ENCODE results near the gene MAN2B1. TPM values are rescaled to one million over a fixed set of nuclear protein-coding genes. Genes with fewer than 3 reads are reported as not detected.

The MAN2B1 gene
- total RNA-seq, 4 donors from 2014 or later: 18.0 to 34.2 (median 29.3) TPM

DNA sequence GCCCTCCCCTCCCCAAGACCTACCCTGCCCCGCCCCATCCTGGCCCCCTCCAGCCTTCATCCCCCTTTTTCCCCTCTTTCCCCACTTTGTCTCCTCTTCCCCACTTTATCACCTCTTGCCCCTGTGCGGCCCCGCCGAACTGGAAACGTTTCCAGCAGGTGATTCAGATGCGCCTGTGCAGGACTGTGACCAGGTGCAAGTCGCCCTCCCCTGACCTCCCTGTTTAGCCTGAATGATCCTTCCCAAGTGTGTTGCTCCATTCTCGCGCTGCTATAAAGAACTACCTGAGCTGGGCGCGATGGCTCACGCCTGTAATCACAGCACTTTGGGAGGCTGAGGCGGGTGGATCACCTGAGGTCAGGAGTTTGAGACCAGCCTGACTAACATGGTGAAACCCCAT lies 29.9 kb downstream of the MAN2B1 start:
- no peak for TF ChIP-seq POLR2A (IDR thresholded peaks at IDR 0.05)
- TF ChIP-seq, protein P1, sequence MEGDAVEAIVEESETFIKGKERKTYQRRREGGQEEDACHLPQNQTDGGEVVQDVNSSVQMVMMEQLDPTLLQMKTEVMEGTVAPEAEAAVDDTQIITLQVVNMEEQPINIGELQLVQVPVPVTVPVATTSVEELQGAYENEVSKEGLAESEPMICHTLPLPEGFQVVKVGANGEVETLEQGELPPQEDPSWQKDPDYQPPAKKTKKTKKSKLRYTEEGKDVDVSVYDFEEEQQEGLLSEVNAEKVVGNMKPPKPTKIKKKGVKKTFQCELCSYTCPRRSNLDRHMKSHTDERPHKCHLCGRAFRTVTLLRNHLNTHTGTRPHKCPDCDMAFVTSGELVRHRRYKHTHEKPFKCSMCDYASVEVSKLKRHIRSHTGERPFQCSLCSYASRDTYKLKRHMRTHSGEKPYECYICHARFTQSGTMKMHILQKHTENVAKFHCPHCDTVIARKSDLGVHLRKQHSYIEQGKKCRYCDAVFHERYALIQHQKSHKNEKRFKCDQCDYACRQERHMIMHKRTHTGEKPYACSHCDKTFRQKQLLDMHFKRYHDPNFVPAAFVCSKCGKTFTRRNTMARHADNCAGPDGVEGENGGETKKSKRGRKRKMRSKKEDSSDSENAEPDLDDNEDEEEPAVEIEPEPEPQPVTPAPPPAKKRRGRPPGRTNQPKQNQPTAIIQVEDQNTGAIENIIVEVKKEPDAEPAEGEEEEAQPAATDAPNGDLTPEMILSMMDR (IDR thresholded peaks at IDR 0.05 in 4 of 5, conservative IDR thresholded peaks at IDR 0.05 in 1 of 5): no peak
- DNase-seq: no peak
- intact Hi-C loops (cut with DNase I; ENCODE audit: low total_unique reads) (no loop called here), in situ Hi-C loops (cut with MboI; ENCODE audit: low sequenced_read_pairs in 4 of 4) (no loop called here)
- H3K36me3 ChIP-seq: peaks cover 0 to 4% of the 10 kb centered on the region in 2 donors
- H3K4me1 ChIP-seq: peaks cover 2 to 5% of the 10 kb centered on the region in 2 donors
- no peak overlapping the region for H3K4me3 ChIP-seq
- H3K27ac ChIP-seq: no peak overlapping the region
- ATAC-seq: no peak
- no peaks in the 10 kb centered on the region for H3K27me3 ChIP-seq
- H3K9me3 ChIP-seq: no peaks in the 10 kb centered on the region

- Histone ChIP-seq H3K4me3 (no peak overlapping the region), H3K9me3 (peaks cover 0 to 28% (median 0%) of the 10 kb centered on the region in 3 donors), H3K27ac (no peak overlapping the region), H3K36me3 (peaks cover 31 to 66% of the 10 kb centered on the region in 2 donors), H3K27me3 (no peaks in the 10 kb centered on the region), H3K4me1 (no peaks in the 10 kb centered on the region)
- intact Hi-C loops (cut with DNase I; ENCODE audit: low total_unique reads) (no loop called here), in situ Hi-C loops (cut with MboI; ENCODE audit: low sequenced_read_pairs in 4 of 4) (no loop called here)
- DNase-seq (no peak), ATAC-seq (no peak)
- TF ChIP-seq POLR2A (IDR thresholded peaks at IDR 0.05): no peak
- TF ChIP-seq, protein P1 (IDR thresholded peaks at IDR 0.05 in 4 of 5, conservative IDR thresholded peaks at IDR 0.05 in 1 of 5): no peak
These were observed 37.3 kb downstream of the MAN2B1 start for GRCh38 chr19:12629215-12629614.

DNA sequence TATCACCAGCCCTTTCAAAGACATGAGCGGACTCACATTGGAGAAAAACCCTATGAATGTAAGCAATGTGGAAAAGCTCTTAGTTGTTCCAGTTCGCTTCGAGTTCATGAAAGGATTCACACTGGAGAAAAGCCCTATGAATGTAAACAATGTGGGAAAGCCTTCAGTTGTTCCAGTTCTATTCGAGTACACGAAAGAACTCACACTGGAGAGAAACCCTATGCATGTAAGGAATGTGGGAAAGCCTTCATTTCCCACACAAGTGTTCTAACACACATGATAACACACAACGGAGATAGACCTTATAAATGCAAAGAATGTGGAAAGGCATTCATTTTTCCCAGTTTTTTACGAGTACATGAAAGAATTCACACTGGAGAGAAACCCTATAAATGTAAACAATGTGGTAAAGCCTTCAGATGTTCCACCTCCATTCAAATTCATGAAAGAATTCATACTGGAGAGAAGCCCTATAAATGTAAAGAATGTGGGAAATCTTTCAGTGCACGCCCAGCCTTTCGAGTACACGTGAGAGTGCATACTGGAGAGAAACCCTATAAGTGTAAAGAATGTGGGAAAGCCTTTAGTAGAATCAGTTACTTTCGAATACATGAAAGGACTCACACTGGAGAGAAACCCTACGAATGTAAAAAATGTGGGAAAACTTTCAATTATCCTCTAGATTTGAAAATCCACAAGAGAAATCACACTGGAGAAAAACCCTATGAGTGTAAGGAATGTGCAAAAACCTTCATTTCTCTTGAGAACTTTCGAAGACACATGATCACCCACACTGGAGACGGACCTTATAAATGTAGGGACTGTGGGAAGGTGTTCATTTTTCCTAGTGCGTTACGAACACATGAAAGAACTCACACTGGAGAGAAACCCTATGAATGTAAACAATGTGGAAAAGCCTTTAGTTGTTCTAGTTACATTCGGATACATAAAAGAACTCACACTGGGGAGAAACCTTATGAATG lies 38.2 kb downstream of the MAN2B1 start:
- intact Hi-C loops (cut with DNase I; ENCODE audit: low total_unique reads): no loop called here
- Histone ChIP-seq H3K9me3 (peaks cover 0 to 28% (median 0%) of the 10 kb centered on the region in 3 donors), H3K4me1 (no peaks in the 10 kb centered on the region), H3K36me3 (peaks cover 33 to 73% of the 10 kb centered on the region in 2 donors), H3K27me3 (no peaks in the 10 kb centered on the region), H3K27ac (no peak overlapping the region), H3K4me3 (no peak overlapping the region)
- DNase-seq (no peak), ATAC-seq (no peak)
- in situ Hi-C loops (cut with MboI; ENCODE audit: low sequenced_read_pairs in 4 of 4): no loop called here
- TF ChIP-seq POLR2A (IDR thresholded peaks at IDR 0.05): no peak
- TF ChIP-seq, protein P1 (IDR thresholded peaks at IDR 0.05 in 4 of 5, conservative IDR thresholded peaks at IDR 0.05 in 1 of 5): no peak

DNA sequence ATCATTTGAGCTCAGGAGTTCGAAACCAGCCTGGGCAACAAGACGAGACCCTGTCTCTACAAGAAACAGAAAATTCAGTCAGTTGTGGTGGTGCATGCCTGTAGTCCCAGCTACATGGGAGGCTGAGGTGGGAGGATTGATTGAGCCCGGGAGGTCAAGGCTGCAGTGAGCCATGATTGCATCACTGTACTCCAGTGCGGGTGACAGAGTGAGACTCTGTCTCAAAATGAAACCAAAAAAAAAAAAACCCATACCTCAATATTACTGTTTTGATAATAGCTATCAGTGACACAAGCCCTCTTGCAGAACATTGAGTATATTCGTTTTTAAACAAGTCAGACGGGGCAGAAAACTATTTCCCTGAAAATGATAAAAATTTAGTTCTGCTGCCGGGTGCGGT lies 39.6 kb downstream of the MAN2B1 start:
- no peak for ATAC-seq
- TF ChIP-seq, protein P1 (IDR thresholded peaks at IDR 0.05 in 4 of 5, conservative IDR thresholded peaks at IDR 0.05 in 1 of 5): no peak
- no peak for TF ChIP-seq POLR2A (IDR thresholded peaks at IDR 0.05)
- Histone ChIP-seq H3K4me3 (no peak overlapping the region), H3K27ac (no peak overlapping the region), H3K9me3 (peaks cover 0 to 28% (median 0%) of the 10 kb centered on the region in 3 donors), H3K36me3 (peaks cover 33 to 72% of the 10 kb centered on the region in 2 donors), H3K27me3 (no peaks in the 10 kb centered on the region), H3K4me1 (no peaks in the 10 kb centered on the region)
- in situ Hi-C loops (cut with MboI; ENCODE audit: low sequenced_read_pairs in 4 of 4): no loop called here
- intact Hi-C loops (cut with DNase I; ENCODE audit: low total_unique reads): no loop called here
- DNase-seq: no peak
